GM19463 (cell line): Measurements from ENCODE around the gene KANSL1.
"Not testable (repeated sequence)": the region's sequence is repeated elsewhere in the genome, so short reads cannot be mapped to it uniquely, and the experiment has no call there.

ENCODE experiments used
- ATAC-seq: cut with Tn5 transposase; IDR thresholded peaks from one replicate; pipeline ENCODE4 v1.9.1; 2021; ENCODE audit warnings: mild to moderate bottlenecking, moderate library complexity; ENCODE audit not compliant: unreplicated experiment

The KANSL1 gene

DNA sequence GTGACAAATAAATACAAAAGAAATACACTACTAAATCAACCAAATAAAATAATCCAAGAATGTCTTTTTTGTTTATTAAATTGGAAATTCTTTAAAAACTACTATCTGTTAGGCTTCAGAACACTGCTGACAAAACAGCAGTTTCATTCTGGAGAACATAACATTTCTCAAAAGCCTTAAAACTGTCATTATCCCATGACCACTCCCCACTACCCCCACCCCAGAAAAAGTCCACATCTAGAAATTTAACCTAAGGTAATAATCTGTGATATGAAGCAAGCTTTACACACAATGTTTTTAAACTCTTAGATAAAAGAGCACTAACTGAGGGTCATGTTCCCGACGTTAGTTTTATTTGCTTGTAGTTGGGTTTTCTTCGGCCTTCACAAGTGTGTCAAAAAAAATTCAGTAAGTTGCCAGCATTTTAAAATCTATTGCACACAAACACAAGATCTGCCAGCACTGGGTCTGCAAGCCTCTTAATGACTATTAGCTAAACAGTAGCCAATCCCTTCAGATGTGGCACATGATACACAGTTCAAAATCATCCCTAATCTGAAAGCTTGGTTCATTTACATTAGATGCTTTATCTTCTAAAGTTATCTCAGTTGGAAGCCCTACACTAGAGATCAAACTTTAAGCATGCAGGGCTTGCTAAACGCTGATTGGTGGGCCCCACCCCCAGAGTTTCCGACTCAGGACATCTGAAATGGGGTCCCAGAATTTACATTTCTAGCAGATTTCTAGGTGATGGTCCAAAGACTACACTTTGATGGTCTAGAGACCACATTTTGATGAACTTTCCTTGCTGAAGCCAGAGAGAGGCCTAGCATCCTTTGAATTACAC, 75.2 kb downstream of the KANSL1 start:
- no peak for ATAC-seq

DNA sequence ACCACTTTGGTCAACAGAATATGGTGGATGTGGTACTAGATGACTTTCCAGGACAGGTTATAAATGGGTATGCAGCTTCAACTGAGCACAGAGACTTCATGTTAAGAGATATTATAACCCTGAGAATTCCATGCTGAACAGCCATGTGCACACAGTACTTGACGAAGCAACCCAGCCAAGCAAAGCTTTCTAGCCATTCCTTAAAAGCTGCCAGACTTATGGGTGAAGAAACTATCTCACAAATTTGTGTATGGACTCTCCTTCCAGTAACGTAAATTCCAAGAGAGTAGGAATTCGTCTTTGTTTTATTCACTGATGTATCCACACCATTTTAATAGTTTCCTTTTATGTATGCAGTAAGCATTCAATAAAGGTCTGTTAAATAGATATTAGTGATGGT, 76.1 kb downstream of the KANSL1 start:
- no peak for ATAC-seq

GRCh38 chr17:46115699-46116098, 77.5 kb downstream of the KANSL1 start:
- no peak for ATAC-seq

- not testable (repeated sequence) for ATAC-seq
Observed at GRCh38 chr17:46111236-46111635, 82.0 kb downstream of the KANSL1 start.

- no peak for ATAC-seq
Observed at GRCh38 chr17:46110219-46110618, 83.0 kb downstream of the KANSL1 start.

DNA sequence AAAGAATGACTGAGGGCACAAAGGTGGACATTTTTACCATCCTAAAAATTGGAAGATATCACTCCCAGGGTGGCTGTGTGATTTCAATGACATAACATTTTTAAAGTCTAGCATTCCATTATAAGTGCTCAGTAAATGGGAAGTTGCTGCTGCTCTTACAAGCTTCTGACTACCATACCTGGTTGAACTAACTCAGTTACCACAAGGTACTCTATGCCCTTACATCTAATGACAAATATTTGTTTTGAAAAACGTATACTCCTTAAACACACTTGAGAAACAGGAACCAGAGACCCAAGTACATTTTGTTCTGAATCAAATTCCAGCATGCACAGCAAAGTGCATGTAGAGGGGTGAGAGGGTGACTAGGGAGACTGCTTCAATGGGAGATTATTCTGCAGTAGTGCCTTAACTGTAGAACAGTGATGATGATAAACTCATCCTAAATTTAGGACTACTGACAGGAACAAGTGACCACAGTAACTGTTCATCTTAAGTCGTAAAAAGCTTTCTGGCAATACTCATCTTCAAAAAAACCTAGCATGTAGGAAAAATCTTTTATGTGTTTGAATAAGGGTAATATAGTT, 83.5 kb downstream of the KANSL1 start:
- ATAC-seq = no peak

DNA sequence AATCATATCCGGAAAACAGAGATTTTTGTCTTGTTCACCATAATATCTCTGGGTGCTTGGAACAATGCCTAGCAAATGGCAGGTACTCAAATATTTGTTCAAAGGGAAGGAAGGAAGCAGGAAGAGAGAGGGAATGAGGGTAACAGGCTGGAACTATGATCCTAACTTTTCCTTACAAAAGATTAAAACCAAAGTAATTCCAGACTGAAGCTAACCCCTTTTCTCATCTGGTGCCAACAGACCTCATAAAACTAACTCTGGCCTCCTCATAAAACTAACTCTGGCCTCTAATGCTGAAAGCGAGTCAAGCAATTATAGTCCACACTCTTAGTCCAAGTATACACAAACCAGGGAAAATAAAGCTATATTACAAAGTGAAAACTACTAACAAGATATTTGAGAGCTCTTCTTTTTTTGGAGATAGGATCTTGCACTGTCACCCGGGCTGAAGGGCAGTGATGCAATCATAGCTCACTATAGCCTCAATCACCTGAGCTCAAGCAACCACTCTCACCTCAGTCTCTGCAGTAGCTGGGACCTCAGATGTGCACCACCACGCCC, 84.6 kb downstream of the KANSL1 start:
- no peak for ATAC-seq

DNA sequence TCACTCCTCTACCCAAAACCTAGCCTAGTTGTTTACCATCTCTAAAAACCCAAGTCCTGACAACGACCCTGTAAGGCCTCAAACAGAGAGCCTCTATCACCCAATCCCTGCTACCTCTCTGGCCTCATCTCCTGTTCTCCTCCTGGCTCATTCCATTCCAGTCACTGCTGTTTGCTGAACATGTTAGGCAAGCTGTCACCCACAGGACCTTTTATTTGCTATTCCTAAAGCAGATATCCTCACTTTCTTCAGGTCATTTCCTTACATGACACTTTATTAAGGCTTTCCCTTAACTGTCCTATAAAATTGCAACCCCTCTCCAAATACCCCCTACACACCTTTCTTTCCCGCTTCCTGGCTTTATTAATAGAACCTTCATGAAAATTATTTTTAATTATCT, 85.1 kb downstream of the KANSL1 start:
- no peak for ATAC-seq

GRCh38 chr17:46106966-46107644, 86.1 kb downstream of the KANSL1 start:
- no peak for ATAC-seq

- ATAC-seq = not testable (repeated sequence)
Observed at GRCh38 chr17:46102806-46103205, 90.4 kb downstream of the KANSL1 start.

DNA sequence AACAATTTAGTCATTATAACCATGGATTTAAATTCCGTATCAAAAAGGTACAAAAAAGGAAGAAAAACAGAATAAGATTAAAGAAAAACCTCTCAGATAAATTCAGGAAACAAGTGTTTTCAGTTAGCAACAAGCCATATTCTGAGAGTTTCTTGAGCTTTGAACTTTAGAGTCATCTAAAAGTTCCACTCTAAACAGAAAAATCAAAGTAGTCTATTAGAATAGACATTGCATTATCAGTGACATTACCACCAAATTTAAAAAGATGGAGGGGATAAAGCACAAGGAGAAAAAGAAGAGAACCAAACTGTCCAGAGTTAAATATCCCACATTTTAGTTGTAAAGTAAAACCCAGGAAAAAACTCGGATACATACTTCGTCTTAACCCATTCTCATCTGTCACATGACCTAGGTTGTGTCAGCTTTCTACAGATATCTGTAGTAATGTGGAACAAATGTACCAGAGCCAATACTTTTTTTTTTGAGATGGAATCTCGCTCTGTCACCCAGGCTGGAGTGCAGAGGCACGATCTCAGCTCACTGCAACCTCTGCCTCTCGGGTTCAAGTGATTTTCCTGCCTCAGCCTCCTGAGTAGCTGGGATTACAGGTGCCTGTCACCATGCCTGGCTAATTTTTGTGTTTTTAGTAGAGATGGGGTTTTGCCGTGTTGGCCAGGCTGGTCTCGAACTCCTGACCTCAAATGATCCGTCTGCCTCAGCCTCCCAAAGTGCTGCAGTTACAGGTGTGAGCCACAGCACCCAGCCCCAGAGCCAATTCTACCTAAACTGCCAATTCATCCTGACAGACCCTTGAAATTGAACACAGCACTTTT, 91.2 kb downstream of the KANSL1 start:
- ATAC-seq = not testable (repeated sequence)

DNA sequence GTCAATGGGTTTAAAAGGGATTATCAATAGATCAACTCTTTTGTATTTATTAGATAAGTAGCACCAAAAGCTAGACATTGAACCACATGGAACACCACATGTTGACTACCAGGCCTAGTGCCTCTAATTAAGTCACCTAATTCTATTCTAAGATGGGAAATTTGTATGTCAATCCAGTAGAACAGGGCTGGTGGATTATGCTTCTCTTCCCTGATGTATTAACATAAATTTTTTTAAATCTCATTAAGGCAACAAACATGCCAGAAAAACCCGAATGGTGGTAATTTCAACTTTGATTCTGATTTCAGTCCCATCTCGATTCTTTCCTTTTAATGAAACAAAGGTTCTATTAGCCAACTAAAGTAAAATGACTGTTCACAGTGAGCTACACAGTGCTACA, 92.6 kb downstream of the KANSL1 start:
- ATAC-seq = no peak

DNA sequence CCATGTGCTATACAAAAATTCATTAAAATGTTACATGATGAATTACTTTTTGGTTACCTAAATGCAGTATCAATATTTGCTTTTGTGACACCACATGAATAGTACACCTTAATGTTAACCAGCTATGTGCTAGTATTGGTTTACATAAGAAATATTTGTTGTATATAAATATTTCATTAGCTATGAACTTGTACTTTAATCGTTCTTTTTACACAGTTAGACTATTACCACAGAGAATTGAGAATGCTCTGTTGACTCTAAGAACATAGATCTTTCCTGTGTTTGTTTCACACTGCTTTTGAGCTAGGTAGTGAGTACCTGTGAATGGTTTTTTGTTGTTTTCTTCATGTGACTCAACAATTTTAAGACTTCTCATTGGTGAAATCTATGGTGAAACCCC, 93.4 kb downstream of the KANSL1 start:
- ATAC-seq = no peak

DNA sequence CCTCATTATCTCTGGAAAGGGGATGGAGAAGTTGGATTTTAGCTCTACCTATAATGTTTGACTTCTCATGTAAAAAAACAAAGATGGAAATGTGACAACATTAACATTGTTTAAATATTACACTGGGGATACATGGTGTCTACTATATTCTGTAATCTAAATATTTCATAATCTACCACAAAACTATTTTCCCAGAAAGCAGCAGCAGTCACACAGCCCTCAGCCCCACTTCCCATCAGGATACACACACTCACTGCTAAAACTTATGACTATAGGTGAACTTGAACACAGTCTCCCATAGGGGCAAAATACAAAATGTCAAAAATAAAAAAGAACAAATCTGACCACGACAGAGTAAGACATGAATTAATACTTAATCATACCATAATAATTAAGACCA, 95.7 kb downstream of the KANSL1 start:
- ATAC-seq = no peak

DNA sequence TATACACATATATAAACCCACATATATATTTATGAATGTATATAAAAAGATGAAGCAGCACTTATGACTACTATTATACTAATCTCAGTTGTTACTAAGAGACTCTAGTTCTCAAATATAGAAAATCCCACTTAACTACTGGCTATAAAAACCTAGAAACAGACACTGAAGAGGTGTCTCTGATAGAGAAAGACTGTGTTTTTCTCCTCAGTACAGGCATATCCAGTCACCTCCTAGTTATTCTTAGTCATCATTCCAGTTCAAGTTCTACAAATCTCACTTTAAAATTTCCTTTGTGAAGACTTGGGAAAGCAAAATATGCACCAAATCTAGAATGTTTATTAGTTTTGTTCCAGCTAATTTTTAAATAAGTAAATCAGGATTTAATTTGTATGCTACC, 100.2 kb downstream of the KANSL1 start:
- ATAC-seq = no peak

GRCh38 chr17:46090871-46091270, 102.4 kb downstream of the KANSL1 start:
- no peak for ATAC-seq

DNA sequence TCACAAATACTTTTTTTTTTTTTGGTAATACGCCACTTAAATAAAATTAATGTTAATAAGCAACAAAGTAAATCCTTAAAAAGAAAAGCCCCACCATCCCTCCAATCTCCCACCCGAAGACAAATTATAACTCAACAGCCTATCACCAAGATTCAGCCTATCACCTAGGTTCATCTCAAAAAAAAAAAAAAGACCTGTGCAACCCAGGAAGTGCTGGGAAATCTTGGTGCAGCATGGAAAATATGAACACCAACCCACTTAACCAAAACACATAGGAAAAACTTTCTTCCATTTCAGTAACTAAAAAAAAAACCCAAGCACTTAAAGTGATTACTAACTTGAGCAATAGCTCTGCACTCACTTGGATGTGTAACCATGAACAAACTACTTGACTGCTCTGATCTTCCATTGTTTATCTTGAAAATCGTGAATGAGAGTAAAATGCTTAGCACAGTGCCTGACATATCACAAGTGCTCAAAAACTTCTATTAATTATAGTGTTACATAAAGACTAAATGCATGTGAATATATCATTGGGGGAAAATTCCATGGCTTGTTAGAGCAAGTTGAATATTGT, 103.8 kb downstream of the KANSL1 start:
- ATAC-seq = no peak

- ATAC-seq = no peak
Observed at GRCh38 chr17:46088595-46088994, 104.6 kb downstream of the KANSL1 start.

GRCh38 chr17:46087871-46088270, 105.4 kb downstream of the KANSL1 start:
- not testable (repeated sequence) for ATAC-seq

- ATAC-seq = no peak
Observed at GRCh38 chr17:46086821-46087220, 106.4 kb downstream of the KANSL1 start.
